ENCODE results near the gene FAM240B.

Gene FAM240B

GRCh38 chr9:38720083-38720745, at the start of gene FAM240B:
FAM240B (minus strand) TSS chr9:38720133; CDS start chr9:38703999, 16,134 bp downstream.
- no peak for TF ChIP-seq CTCF (IDR thresholded peaks at IDR 0.05)
- no peaks in the 10 kb centered on the region for H3K36me3 ChIP-seq (ENCODE audit: control insufficient read depth, insufficient read depth, low read length)
- no peaks in the 10 kb centered on the region for H3K9me3 ChIP-seq (ENCODE audit: control insufficient read depth, low read length)
- H2AFZ ChIP-seq, result no peak within 1 kb of the TSS
- H3K4me3 ChIP-seq (ENCODE audit: low read depth, low read length), result no peak within 1 kb of the TSS
- no peak within 1 kb of the TSS for H3K9ac ChIP-seq
- no peaks in the 10 kb centered on the region for H3K27me3 ChIP-seq (ENCODE audit: control insufficient read depth, insufficient read depth, low read length)
- H3K4me1 ChIP-seq, result no peaks in the 10 kb centered on the region
- H3K27ac ChIP-seq, result no peak within 1 kb of the TSS
- H3K79me2 ChIP-seq, result no peaks in the 10 kb centered on the region
- no peak within 1 kb of the TSS for H3K4me2 ChIP-seq (ENCODE audit: low read length)

GRCh38 chr9:38768351-38768761, 48.4 kb upstream of the FAM240B start:
- no peaks in the 10 kb centered on the region for H3K9me3 ChIP-seq (ENCODE audit: control insufficient read depth, low read length)
- H3K36me3 ChIP-seq (ENCODE audit: control insufficient read depth, insufficient read depth, low read length), result no peaks in the 10 kb centered on the region
- no peak overlapping the region for H3K27ac ChIP-seq
- no peak overlapping the region for H3K4me2 ChIP-seq (ENCODE audit: low read length)
- no peak for TF ChIP-seq CTCF (IDR thresholded peaks at IDR 0.05)
- H3K79me2 ChIP-seq, result no peaks in the 10 kb centered on the region
- no peak overlapping the region for H3K4me3 ChIP-seq (ENCODE audit: low read depth, low read length)
- no peak overlapping the region for H3K9ac ChIP-seq
- H3K4me1 ChIP-seq, result no peaks in the 10 kb centered on the region
- H2AFZ ChIP-seq, result no peak overlapping the region
- H3K27me3 ChIP-seq (ENCODE audit: control insufficient read depth, insufficient read depth, low read length), result no peaks in the 10 kb centered on the region

GRCh38 chr9:38765101-38765500, 45.2 kb upstream of the FAM240B start:
- H3K9ac ChIP-seq, result no peak overlapping the region
- H3K4me1 ChIP-seq, result no peaks in the 10 kb centered on the region
- H3K79me2 ChIP-seq, result no peaks in the 10 kb centered on the region
- H3K27me3 ChIP-seq (ENCODE audit: control insufficient read depth, insufficient read depth, low read length), result no peaks in the 10 kb centered on the region
- no peak overlapping the region for H3K4me2 ChIP-seq (ENCODE audit: low read length)
- no peak for TF ChIP-seq CTCF (IDR thresholded peaks at IDR 0.05)
- H3K27ac ChIP-seq, result no peak overlapping the region
- no peaks in the 10 kb centered on the region for H3K36me3 ChIP-seq (ENCODE audit: control insufficient read depth, insufficient read depth, low read length)
- H3K4me3 ChIP-seq (ENCODE audit: low read depth, low read length), result no peak overlapping the region
- H3K9me3 ChIP-seq (ENCODE audit: control insufficient read depth, low read length), result no peaks in the 10 kb centered on the region
- H2AFZ ChIP-seq, result no peak overlapping the region

GRCh38 chr9:38761999-38762398, 42.1 kb upstream of the FAM240B start:
- Histone ChIP-seq H3K27me3 (ENCODE audit: control insufficient read depth, insufficient read depth, low read length) (no peaks in the 10 kb centered on the region), H2AFZ (no peak overlapping the region), H3K36me3 (ENCODE audit: control insufficient read depth, insufficient read depth, low read length) (no peaks in the 10 kb centered on the region), H3K9me3 (ENCODE audit: control insufficient read depth, low read length) (no peaks in the 10 kb centered on the region), H3K79me2 (no peaks in the 10 kb centered on the region), H3K4me3 (ENCODE audit: low read depth, low read length) (no peak overlapping the region), H3K27ac (no peak overlapping the region), H3K4me1 (no peaks in the 10 kb centered on the region), H3K4me2 (ENCODE audit: low read length) (no peak overlapping the region), H3K9ac (no peak overlapping the region)
- TF ChIP-seq CTCF (IDR thresholded peaks at IDR 0.05), result no peak

- no peak overlapping the region for H3K4me2 ChIP-seq (ENCODE audit: low read length)
- H3K27ac ChIP-seq, result no peak overlapping the region
- TF ChIP-seq CTCF (IDR thresholded peaks at IDR 0.05), result no peak
- no peaks in the 10 kb centered on the region for H3K4me1 ChIP-seq
- H3K79me2 ChIP-seq, result no peaks in the 10 kb centered on the region
- peak overlapping the region; percentile 56 for H2AFZ ChIP-seq
- no peaks in the 10 kb centered on the region for H3K36me3 ChIP-seq (ENCODE audit: control insufficient read depth, insufficient read depth, low read length)
- no peaks in the 10 kb centered on the region for H3K27me3 ChIP-seq (ENCODE audit: control insufficient read depth, insufficient read depth, low read length)
- no peak overlapping the region for H3K9ac ChIP-seq
- no peak overlapping the region for H3K4me3 ChIP-seq (ENCODE audit: low read depth, low read length)
- H3K9me3 ChIP-seq (ENCODE audit: control insufficient read depth, low read length), result no peaks in the 10 kb centered on the region
Observed at GRCh38 chr9:38761339-38761738, 41.4 kb upstream of the FAM240B start.
